Naive thymus-derived CD8-positive, alpha-beta T cell (primary cell): ENCODE results near the gene TRDN. TPM values are rescaled to one million over a fixed set of nuclear protein-coding genes. Genes with fewer than 3 reads are reported as not detected.
A peak's percentile ranks its signal among the peaks of the same experiment; 100 is the strongest.
"Not testable (repeated sequence)": the region's sequence is repeated elsewhere in the genome, so short reads cannot be mapped to it uniquely, and the experiment has no call there.

Experiments used
- ATAC-seq, 2 donors: fragments of 150-1000 bp; cut with Tn5 transposase in 1 of 2; sonication (Bioruptor Pico), chemical (Tn5 transposase) in 1 of 2; 1 replicate in 1 of 2; 2 replicates in 1 of 2; pipeline ENCODE4 v1.10.0; 2021; ENCODE audit warnings: mild to moderate bottlenecking in 2 of 2, moderate library complexity in 2 of 2
- POLR2A ChIA-PET: fragments of 350-600 bp; sonication (Branson Sonifier 250); formaldehyde crosslinking; loops from one replicate; lab custom pipeline; 2021; ENCODE audit warnings: antibody characterized with exemption; lab: Charles Lee
- DNase-seq, 10 donors: peaks; one replicate each; pipeline versions ENCODE4 v3.0.0 to v3.0.0-alpha.2; 2020 to 2022
- H3K27ac Mint-ChIP-seq, 10 donors: one replicate each; pipeline ENCODE4 v1.8.0; 2020 to 2022; ENCODE audit warnings: mild to moderate bottlenecking in 10 of 10, mixed read lengths in 10 of 10, moderate library complexity in 4 of 10, inconsistent platforms in 1 of 10
- H3K27me3 Mint-ChIP-seq, 5 donors: one replicate each; pipeline ENCODE4 v1.8.0; 2021 to 2022; ENCODE audit warnings: mixed read lengths in 5 of 5
- H3K36me3 Mint-ChIP-seq, 3 donors: one replicate each; pipeline ENCODE4 v1.8.0; 2020 to 2022; ENCODE audit warnings: mixed read lengths in 3 of 3, mild to moderate bottlenecking in 2 of 3, inconsistent platforms in 1 of 3
- H3K4me1 Mint-ChIP-seq, 4 donors: one replicate each; pipeline ENCODE4 v1.8.0; 2021 to 2022; ENCODE audit warnings: mixed read lengths in 4 of 4
- H3K4me3 Mint-ChIP-seq, 10 donors: one replicate each; pipeline ENCODE4 v1.8.0; 2020 to 2022; ENCODE audit warnings: mild to moderate bottlenecking in 10 of 10, mixed read lengths in 10 of 10, moderate library complexity in 6 of 10, inconsistent platforms in 1 of 10
- H3K9me3 Mint-ChIP-seq, 9 donors: one replicate each; pipeline ENCODE4 v1.8.0; 2020 to 2022; ENCODE audit warnings: mixed read lengths in 9 of 9, mild to moderate bottlenecking in 3 of 9, inconsistent platforms in 1 of 9, moderate library complexity in 1 of 9
- polyA plus RNA-seq, 3 donors: library from polyadenylated mRNA; unstranded; fragments of 300-500 nt; fragmentation: Illumina TruSeq; gene quantifications; one replicate each; pipeline ENCODE4 v1.2.3, GENCODE V29; 2021
- total RNA-seq, 8 experiments: library from RNA in 2 of 8; stranded (reverse) in 2 of 8; gene quantifications; one replicate each; pipeline ENCODE4 v1.2.3 and lab custom pipeline; 2021 to 2026

TRDN gene
- total and polyA plus RNA-seq, 5 experiments from 2014 or later: not detected

DNA sequence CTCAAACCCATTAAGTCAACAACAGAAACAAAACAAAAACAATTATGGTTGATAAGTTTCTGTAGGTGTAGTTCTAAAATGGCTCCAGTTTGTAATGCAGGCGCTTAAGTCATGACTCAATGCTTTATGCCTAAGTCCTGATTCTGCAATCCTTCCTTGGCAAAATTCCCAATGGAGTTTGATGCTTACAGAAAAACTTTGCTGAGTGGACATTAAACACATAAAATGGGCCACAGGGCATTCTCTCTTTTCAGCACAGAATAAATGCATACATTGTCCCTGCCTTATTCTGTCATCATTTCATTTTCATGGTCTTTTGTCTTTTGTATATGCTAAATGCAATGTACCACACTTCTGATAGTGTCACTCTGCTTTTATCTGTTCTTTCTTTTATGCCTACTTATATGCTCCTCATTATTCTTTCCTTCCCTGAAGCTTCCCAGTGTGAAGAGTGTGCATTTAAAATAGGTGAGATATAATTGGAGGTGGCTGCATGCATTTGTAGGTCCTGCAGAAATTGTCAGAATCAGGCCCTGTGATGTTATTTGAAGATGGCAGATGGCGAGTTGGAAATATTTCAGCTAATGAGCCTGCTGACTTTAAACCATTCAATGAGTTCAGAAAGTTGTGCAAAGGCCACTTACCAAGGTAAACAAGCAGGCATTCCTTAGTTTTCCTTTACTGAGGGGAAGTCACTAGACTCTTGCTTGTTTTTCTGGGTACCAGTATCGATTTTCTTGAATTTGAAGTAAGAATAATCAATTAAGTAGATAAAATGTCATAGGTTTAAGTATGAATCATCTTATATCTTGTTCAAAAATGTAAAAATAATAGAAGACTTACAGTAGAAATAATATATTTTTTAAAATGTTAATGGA lies 313.1 kb downstream of the TRDN start:
- Mint-ChIP-seq H3K27me3 (no peaks in the 10 kb centered on the region), H3K4me1 (no peaks in the 10 kb centered on the region)
- POLR2A ChIA-PET: no interaction called here

DNA sequence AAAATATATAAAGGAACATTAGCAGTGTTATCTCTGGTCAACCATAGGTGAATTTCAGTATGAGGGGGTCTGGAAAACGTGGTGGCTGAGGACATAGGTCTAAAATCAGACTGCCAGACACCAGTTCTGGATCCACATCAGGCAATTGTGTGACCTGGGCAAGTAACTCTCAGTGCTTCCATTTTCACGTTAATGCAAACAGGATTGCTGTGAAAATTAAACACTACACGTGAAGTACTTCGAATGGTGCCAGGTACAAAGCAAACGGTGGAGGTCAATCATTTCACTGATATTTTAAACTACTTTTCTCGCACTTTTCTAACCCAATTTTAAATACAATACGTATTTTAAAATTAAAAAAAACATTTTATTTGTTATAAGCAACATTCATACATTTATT lies 315.7 kb downstream of the TRDN start:
- Mint-ChIP-seq H3K4me3 (no peak overlapping the region), H3K36me3 (no peaks in the 10 kb centered on the region), H3K9me3 (no peaks in the 10 kb centered on the region), H3K27ac (no peak overlapping the region), H3K4me1 (no peaks in the 10 kb centered on the region), H3K27me3 (no peaks in the 10 kb centered on the region)
- POLR2A ChIA-PET: no interaction called here
- ATAC-seq: no peak
- no peak for DNase-seq

More for the DNA sequence above, 313.1 kb downstream of the TRDN start:
- DNase-seq (no peak), ATAC-seq (no peak)
- H3K4me3 Mint-ChIP-seq: no peak overlapping the region
- H3K9me3 Mint-ChIP-seq: no peaks in the 10 kb centered on the region
- H3K36me3 Mint-ChIP-seq: no peaks in the 10 kb centered on the region
- no peak overlapping the region for H3K27ac Mint-ChIP-seq

DNA sequence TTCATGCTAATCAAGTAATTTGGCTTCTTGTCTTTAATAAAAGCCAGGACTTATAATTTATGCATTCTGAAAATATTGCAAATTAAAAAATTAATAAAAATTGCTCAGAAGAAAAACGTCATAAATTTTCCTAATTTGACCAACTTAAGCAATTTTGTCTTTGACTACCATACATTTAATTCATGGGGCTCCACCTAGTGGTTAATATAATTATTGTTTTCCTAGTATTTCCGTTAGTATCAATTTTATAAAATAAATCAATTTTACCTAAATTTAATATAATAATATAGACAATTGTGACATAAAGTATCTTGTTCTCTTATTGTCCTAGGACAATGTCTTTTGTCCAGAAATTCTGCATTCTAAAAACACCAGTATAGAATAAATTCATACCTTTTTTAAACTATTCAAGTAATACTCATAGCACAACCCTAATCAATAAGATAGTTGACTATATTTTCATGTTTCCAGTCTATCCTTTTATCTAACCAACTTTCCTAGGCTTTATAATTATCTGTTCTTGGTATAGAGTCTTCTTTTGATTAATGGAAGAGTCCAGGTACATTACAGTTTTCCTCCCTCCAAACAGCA lies 319.9 kb downstream of the TRDN start:
- H3K9me3 Mint-ChIP-seq: peaks cover 0 to 2% (median 0%) of the 10 kb centered on the region in 9 donors
- no peaks in the 10 kb centered on the region for H3K27me3 Mint-ChIP-seq
- H3K4me1 Mint-ChIP-seq: no peaks in the 10 kb centered on the region
- H3K27ac Mint-ChIP-seq: no peak overlapping the region
- no peak overlapping the region for H3K4me3 Mint-ChIP-seq
- DNase-seq (peak in 2 of 10 donors; percentile 12 to 19), ATAC-seq (no peak)
- POLR2A ChIA-PET: no interaction called here
- no peaks in the 10 kb centered on the region for H3K36me3 Mint-ChIP-seq

DNA sequence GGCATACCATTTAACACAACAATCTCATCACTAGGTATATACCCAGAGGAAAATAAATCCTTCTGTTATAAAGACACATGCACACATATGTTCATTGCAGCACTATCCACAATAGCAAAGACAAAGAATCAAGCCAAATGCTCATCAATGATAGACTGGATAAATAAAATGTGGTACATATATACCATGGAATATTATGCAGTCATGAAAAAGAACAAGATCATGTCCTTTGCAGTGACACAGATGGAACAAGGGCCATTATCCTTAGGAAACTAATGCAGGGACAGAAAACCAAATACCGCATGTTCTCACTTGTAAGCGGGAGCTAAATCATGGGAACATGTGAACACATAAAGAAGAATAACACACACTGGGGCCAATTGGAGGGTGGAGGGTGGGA lies 322.3 kb downstream of the TRDN start:
- POLR2A ChIA-PET, H3K4me1 Mint-ChIP-seq, H3K4me3 Mint-ChIP-seq, ATAC-seq, H3K9me3 Mint-ChIP-seq, H3K27me3 Mint-ChIP-seq, H3K27ac Mint-ChIP-seq, DNase-seq, H3K36me3 Mint-ChIP-seq: not testable (repeated sequence)

DNA sequence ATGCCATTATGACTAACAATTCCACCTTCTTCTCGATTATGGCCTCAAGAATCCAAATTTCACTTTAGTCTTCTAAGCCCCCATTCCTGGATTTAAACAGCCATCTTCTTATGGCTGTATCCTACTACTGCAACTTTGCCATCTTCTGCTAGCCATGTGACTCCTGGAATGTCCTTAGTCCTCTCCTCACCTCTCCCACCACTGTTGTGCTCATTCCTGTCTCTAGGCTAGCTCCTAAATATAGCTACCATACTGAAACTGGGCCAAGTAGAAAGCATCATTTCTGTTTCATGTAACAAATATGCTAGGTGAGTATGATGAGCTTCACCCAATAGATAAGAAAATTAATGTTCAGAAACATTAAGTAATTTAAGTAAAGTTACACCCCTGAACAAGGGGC lies 327.6 kb downstream of the TRDN start:
- DNase-seq: no peak
- ATAC-seq: no peak

DNA sequence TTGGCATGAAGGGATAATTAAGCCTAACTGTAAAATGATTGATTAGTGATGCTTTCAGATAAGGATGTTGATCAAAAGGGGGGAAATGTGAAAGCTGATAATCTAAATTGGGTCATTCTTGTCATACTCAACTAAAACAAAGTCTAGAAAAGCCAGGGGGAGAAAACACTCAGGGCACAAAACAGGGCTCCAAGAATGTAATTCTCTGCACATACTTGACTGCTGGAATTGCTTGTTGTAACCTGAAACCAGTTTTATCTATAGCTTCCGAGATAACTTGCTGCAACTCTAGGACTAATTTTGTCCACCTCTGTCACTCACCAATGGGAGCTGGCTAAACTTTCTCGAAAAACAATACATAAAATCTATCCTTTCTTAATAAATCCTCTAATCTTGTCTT lies 330.4 kb downstream of the TRDN start:
- H3K36me3 Mint-ChIP-seq: no peaks in the 10 kb centered on the region
- DNase-seq (no peak), ATAC-seq (no peak)
- H3K4me3 Mint-ChIP-seq: no peak overlapping the region
- no peaks in the 10 kb centered on the region for H3K27me3 Mint-ChIP-seq
- H3K27ac Mint-ChIP-seq: no peak overlapping the region
- POLR2A ChIA-PET: no interaction called here
- peaks cover 0 to 3% (median 0%) of the 10 kb centered on the region in 9 donors for H3K9me3 Mint-ChIP-seq
- H3K4me1 Mint-ChIP-seq: no peaks in the 10 kb centered on the region

More for the DNA sequence above, 327.6 kb downstream of the TRDN start:
- POLR2A ChIA-PET: no interaction called here
- H3K9me3 Mint-ChIP-seq: peaks cover 0 to 3% (median 0%) of the 10 kb centered on the region in 9 donors
- H3K4me1 Mint-ChIP-seq: no peaks in the 10 kb centered on the region
- H3K36me3 Mint-ChIP-seq: no peaks in the 10 kb centered on the region
- no peaks in the 10 kb centered on the region for H3K27me3 Mint-ChIP-seq
- no peak overlapping the region for H3K27ac Mint-ChIP-seq
- H3K4me3 Mint-ChIP-seq: no peak overlapping the region

DNA sequence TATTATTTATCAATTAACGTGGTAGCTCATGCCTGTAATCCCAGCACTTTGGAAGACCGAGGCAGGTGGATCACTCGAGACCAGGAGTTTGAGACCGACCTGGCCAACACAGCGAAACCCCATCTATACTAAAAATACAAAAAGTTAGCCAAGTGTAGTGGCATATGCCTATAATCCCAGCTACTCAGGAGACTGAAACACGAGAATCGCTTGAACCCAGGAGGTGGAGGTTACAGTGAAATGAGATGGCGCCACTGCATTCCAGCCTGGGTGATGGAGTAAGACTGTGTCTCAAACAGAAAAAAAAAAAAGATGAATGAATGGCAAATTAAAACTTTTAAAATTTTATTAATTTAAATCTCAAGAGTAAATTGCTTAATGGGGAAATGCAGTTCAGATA lies 341.1 kb downstream of the TRDN start:
- POLR2A ChIA-PET: no interaction called here
- ATAC-seq (no peak), DNase-seq (no peak)
- no peak overlapping the region for H3K27ac Mint-ChIP-seq
- H3K4me3 Mint-ChIP-seq: no peak overlapping the region
- H3K36me3 Mint-ChIP-seq: no peaks in the 10 kb centered on the region
- peaks cover 0 to 2% (median 0%) of the 10 kb centered on the region in 5 donors for H3K27me3 Mint-ChIP-seq
- no peaks in the 10 kb centered on the region for H3K4me1 Mint-ChIP-seq
- peaks cover 0 to 6% (median 0%) of the 10 kb centered on the region in 9 donors for H3K9me3 Mint-ChIP-seq

DNA sequence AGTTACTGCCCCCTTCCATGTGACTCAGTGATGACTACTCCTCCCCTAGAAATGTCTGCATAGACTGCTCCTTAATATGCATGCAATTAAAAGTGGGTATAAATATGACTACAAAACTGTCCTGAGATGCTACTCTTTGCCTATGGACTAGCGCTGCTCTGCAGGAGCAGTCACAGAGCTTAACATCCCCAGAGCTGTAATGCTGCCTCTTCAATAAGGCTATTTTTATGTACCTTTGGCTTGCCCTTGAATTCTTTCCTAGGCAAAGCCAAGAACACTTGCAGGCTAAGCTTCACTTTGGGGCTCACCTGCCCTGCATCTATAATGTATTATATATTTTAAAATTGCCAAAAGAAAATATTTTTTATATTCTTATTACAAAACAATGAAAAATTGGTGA lies 341.6 kb downstream of the TRDN start:
- peaks cover 0 to 6% (median 0%) of the 10 kb centered on the region in 9 donors for H3K9me3 Mint-ChIP-seq
- ATAC-seq (no peak), DNase-seq (no peak)
- peaks cover 0 to 2% (median 0%) of the 10 kb centered on the region in 5 donors for H3K27me3 Mint-ChIP-seq
- POLR2A ChIA-PET: no interaction called here
- H3K36me3 Mint-ChIP-seq: no peaks in the 10 kb centered on the region
- H3K4me3 Mint-ChIP-seq: no peak overlapping the region
- H3K4me1 Mint-ChIP-seq: no peaks in the 10 kb centered on the region
- H3K27ac Mint-ChIP-seq: no peak overlapping the region

DNA sequence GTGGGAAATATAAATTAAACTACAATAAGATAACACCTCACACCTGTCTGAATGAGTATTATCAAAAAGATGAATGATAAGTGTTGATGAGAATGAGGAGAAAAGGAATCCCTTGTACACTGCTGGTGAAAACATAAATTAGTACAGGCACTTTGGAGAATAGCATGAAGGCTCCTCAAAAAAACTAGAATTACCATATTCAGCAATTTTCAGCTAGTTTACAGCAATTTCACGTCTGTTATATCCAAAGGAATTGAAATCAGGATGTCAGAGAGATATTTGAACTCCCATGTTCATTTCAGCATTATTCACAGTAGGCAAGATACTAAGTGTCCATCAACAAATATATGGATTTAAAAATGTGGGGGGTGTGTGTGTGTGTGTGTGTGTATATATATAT lies 348.1 kb downstream of the TRDN start:
- Mint-ChIP-seq H3K27me3 (peaks cover 0 to 2% (median 0%) of the 10 kb centered on the region in 5 donors), H3K4me1 (no peaks in the 10 kb centered on the region), H3K4me3 (no peak overlapping the region), H3K27ac (no peak overlapping the region), H3K36me3 (no peaks in the 10 kb centered on the region), H3K9me3 (peaks cover 0 to 7% (median 3%) of the 10 kb centered on the region in 9 donors)
- POLR2A ChIA-PET: no interaction called here
- no peak for DNase-seq
- ATAC-seq: no peak

DNA sequence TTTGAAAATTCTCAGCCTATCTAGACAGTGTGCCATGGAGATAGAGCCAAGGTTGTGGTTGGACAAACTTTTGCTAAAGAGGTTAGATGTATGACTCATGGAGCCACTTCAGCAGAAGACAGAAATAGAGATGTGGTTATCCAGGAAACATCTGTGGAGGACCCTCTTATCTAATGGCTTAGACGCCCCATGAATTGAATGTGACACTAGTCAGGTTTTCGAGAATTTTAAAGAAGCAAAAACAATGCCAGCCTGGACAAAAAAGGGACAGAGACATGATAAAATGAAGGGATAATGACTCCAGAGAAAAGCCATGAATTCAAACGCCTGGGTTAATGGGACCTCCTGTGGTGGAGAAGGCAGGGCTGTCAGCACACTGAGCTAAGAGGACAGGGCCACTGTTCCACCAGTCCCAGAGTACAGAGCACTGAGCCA lies 360.2 kb downstream of the TRDN start:
- no peak for DNase-seq
- Mint-ChIP-seq H3K9me3 (peaks cover 0 to 7% (median 0%) of the 10 kb centered on the region in 9 donors), H3K27ac (no peak overlapping the region), H3K36me3 (no peaks in the 10 kb centered on the region), H3K4me3 (no peak overlapping the region), H3K4me1 (no peaks in the 10 kb centered on the region), H3K27me3 (no peaks in the 10 kb centered on the region)
- POLR2A ChIA-PET: no interaction called here
- ATAC-seq: peak in 1 of 2 donors; percentile 32

DNA sequence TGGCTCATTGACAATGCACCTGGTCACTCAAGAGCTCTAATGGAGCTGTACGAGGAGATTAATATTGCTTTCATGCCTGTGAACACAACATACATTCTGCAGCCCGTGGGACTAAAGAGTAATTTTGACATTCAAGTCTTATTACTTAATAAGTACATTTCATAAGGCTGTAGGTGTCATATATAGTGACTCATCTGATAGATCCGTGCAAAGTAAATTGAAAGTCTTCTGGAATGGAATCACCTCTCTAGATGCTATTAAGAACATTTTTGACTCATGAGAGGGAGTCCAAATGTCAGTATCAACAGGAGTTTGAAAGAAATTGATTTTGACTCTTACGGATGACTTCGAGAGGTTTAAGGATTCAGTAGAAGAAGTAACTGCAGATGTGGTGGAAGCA lies 372.8 kb downstream of the TRDN start:
- DNase-seq (no peak), ATAC-seq (no peak)
- Mint-ChIP-seq H3K27me3 (no peaks in the 10 kb centered on the region), H3K36me3 (no peaks in the 10 kb centered on the region), H3K4me3 (no peak overlapping the region), H3K27ac (no peak overlapping the region), H3K9me3 (peaks cover 0 to 8% (median 1%) of the 10 kb centered on the region in 9 donors), H3K4me1 (no peaks in the 10 kb centered on the region)
- POLR2A ChIA-PET: no interaction called here

DNA sequence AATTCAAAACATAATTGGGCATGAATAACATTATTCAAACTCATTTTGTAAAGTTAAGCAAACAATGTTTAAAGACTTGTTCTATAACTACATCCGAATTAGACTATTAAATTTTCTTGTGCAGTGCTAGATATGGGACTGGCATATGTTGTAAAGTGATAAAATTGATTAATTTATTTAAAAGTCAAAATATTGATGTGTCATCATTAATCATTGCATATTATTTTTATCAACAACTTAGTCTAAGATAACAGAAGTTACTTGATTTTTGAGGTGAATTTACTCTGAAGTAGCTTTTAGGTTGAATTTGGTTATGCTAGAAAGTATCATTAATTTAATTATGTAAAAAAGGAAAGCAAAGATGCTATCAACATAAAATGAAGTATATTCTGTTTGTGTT lies 396.1 kb downstream of the TRDN start:
- DNase-seq: no peak
- H3K4me1 Mint-ChIP-seq: no peaks in the 10 kb centered on the region
- no peak overlapping the region for H3K4me3 Mint-ChIP-seq
- peaks cover 0 to 5% (median 0%) of the 10 kb centered on the region in 3 donors for H3K36me3 Mint-ChIP-seq
- ATAC-seq: no peak
- H3K9me3 Mint-ChIP-seq: peaks cover 2 to 33% (median 8%) of the 10 kb centered on the region in 9 donors
- POLR2A ChIA-PET: no interaction called here
- no peaks in the 10 kb centered on the region for H3K27me3 Mint-ChIP-seq
- no peak overlapping the region for H3K27ac Mint-ChIP-seq

DNA sequence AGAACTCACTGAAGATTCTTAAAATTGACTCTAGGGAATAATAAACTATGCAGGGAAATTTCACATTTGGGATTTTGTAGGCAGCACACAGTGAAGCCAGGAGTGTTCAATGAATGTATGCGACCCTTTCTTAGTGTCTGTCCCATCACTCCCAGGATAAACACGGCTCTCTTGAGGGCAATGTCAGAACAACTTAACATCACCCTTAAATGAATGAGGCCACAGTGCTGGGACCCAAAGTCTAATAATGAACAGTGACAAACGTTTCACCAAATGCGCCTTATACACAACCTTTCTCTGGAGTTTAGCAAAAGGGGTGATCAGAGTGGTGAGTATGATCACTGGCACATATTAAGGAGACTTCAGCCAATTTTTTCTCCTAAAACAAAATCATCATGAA lies 403.4 kb downstream of the TRDN start:
- POLR2A ChIA-PET: no interaction called here
- Mint-ChIP-seq H3K9me3 (peaks cover 0 to 2% (median 0%) of the 10 kb centered on the region in 9 donors), H3K4me1 (no peaks in the 10 kb centered on the region), H3K27me3 (no peaks in the 10 kb centered on the region), H3K4me3 (no peak overlapping the region), H3K27ac (no peak overlapping the region), H3K36me3 (no peaks in the 10 kb centered on the region)
- DNase-seq (no peak), ATAC-seq (no peak)
